Measurements from ENCODE around the gene TRIM7.

DNA sequence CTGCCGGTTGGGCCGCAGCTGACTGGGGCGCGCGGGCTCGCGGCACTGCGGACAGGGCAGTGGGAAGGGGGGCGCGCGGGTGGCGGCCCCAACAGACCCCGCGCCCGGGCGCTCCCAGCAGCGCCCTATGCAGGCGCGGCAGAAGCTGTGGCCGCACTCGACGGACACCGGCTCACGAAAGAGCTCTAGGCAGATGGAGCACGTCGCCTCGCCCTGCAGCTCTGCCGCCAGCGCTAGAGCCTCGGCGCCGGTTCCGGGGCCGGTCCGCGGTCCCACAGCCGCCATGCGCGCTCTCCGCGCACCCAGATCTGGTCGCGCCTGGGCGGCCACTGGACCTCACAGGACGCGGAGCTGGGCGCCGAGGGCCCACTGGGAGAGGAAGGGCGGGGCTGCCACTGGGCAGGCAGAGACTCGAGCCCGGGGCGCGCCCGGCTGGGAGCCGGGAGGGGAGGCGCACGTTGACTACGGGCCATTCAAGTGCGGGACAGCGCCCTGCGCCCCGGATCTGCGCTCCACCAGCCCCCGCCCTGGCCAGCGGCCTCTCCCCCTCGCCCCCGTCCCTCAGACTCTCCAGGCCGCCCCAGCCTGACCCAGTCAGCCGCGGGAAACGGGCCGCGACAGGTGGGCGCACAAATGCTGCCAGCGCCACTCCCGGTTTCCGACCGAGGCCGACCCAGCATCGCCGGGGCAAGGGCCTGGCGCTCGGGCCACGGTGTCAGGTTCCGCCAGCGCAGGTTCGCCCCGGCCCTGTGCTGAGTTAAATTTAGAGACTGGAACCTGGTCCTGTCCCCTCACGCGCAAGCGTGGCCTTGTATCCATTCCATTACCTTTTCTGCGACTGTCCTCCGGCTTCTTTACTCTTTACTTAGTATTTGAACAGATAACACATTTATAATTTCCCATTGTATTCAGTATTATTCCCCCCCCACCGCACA is at the start of gene TRIM7:
- no peak for TF ChIP-seq EP300 (IDR thresholded peaks at IDR 0.05)
- TF ChIP-seq, protein P1, sequence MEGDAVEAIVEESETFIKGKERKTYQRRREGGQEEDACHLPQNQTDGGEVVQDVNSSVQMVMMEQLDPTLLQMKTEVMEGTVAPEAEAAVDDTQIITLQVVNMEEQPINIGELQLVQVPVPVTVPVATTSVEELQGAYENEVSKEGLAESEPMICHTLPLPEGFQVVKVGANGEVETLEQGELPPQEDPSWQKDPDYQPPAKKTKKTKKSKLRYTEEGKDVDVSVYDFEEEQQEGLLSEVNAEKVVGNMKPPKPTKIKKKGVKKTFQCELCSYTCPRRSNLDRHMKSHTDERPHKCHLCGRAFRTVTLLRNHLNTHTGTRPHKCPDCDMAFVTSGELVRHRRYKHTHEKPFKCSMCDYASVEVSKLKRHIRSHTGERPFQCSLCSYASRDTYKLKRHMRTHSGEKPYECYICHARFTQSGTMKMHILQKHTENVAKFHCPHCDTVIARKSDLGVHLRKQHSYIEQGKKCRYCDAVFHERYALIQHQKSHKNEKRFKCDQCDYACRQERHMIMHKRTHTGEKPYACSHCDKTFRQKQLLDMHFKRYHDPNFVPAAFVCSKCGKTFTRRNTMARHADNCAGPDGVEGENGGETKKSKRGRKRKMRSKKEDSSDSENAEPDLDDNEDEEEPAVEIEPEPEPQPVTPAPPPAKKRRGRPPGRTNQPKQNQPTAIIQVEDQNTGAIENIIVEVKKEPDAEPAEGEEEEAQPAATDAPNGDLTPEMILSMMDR (IDR thresholded peaks at IDR 0.05) = no peak
- TF ChIP-seq POLR2A (IDR thresholded peaks at IDR 0.05) = no peak
- TF ChIP-seq POLR2AphosphoS5 (IDR thresholded peaks at IDR 0.05) = peak in 1 of 3 donors; percentile 42

All from stomach (tissue), 4 donors.